GM23338 (cell line): ENCODE measurements around the gene KDM6A. TPM values are rescaled to one million over a fixed set of nuclear protein-coding genes. Genes with fewer than 3 reads are reported as not detected.

Experiments used
- ATAC-seq: fragments of 200-7000 bp; cut with Tn5 transposase; 3 replicates; pipeline ENCODE4 v1.9.1; 2020
- DNase-seq: peaks from one replicate; pipeline ENCODE4 v3.0.0-alpha.2; 2015; ENCODE audit warnings: low spot score
- H2AFZ ChIP-seq: fragments of 200-600 bp; sonication (generic); 2 replicates; pipeline ENCODE4 v1.8.0; 2016; ENCODE audit warnings: antibody characterized with exemption, mild to moderate bottlenecking, moderate library complexity
- H3F3A ChIP-seq: fragments of 200-600 bp; sonication (generic); replicated peaks from 2 replicates; pipeline ENCODE4 v1.8.0; 2017; ENCODE audit warnings: antibody characterized with exemption, mixed run types, low read depth
- H3K27ac ChIP-seq: fragments of 200-600 bp; sonication (generic); 2 replicates; pipeline ENCODE4 v1.6.1; 2016; ENCODE audit warnings: low read depth
- H3K27me3 ChIP-seq: fragments of 200-600 bp; sonication (generic); 2 replicates; pipeline ENCODE4 v1.8.0; 2016; ENCODE audit warnings: mild to moderate bottlenecking, mixed run types, moderate library complexity; ENCODE audit not compliant: insufficient read depth
- H3K36me3 ChIP-seq: fragments of 200-600 bp; sonication (generic); 2 replicates; pipeline ENCODE4 v1.8.0; 2016; ENCODE audit warnings: mild to moderate bottlenecking; ENCODE audit not compliant: insufficient read depth
- H3K4me1 ChIP-seq: fragments of 200-600 bp; sonication (generic); 2 replicates; pipeline ENCODE4 v1.8.0; 2016; ENCODE audit warnings: mild to moderate bottlenecking, moderate library complexity; ENCODE audit not compliant: insufficient read depth
- H3K4me2 ChIP-seq: fragments of 200-600 bp; sonication (generic); 2 replicates; pipeline ENCODE4 v1.7.1; 2017; ENCODE audit warnings: mixed run types
- H3K4me3 ChIP-seq: fragments of 200-600 bp; sonication (generic); 2 replicates; pipeline ENCODE4 v1.6.1; 2016; ENCODE audit warnings: mixed run types
- H3K79me2 ChIP-seq: fragments of 200-600 bp; sonication (generic); replicated peaks from 2 replicates; pipeline ENCODE4 v1.8.0; 2017; ENCODE audit warnings: mild to moderate bottlenecking; ENCODE audit not compliant: insufficient read depth
- H3K9me2 ChIP-seq: fragments of 200-600 bp; sonication (generic); 2 replicates; pipeline ENCODE4 v1.8.0; 2017; ENCODE audit not compliant: insufficient read depth
- H4K20me1 ChIP-seq: fragments of 200-600 bp; sonication (generic); replicated peaks from 2 replicates; pipeline ENCODE4 v1.8.0; 2017; ENCODE audit warnings: mild to moderate bottlenecking; ENCODE audit not compliant: insufficient read depth
- H3K27ac Mint-ChIP-seq: 2 replicates; pipeline ENCODE4 v1.8.0; 2020; ENCODE audit warnings: inconsistent platforms, mild to moderate bottlenecking, moderate library complexity, mixed read lengths
- H3K27me3 Mint-ChIP-seq: 3 replicates; pipeline ENCODE4 v1.8.0; 2022; ENCODE audit warnings: low read depth, mild to moderate bottlenecking, moderate library complexity, mixed read lengths, inconsistent platforms; ENCODE audit not compliant: insufficient read depth, poor library complexity
- H3K36me3 Mint-ChIP-seq: 3 replicates; pipeline ENCODE4 v1.8.0; 2021; ENCODE audit warnings: low read depth, mild to moderate bottlenecking, inconsistent platforms, moderate library complexity, mixed read lengths
- H3K4me1 Mint-ChIP-seq: 3 replicates; pipeline ENCODE4 v1.8.0; 2020; ENCODE audit warnings: mild to moderate bottlenecking, inconsistent platforms, mixed read lengths
- H3K4me3 Mint-ChIP-seq: 3 replicates; pipeline ENCODE4 v1.8.0; 2021; ENCODE audit warnings: moderate library complexity, mild to moderate bottlenecking, inconsistent platforms, mixed read lengths
- H3K9me3 Mint-ChIP-seq: 3 replicates; pipeline ENCODE4 v1.8.0; 2020; ENCODE audit warnings: moderate library complexity, mild to moderate bottlenecking, inconsistent platforms, mixed read lengths
- CREB1 ChIP-seq: fragments of 250-450 bp; sonication (Bioruptor Pico); IDR thresholded peaks from 2 replicates; pipeline ENCODE4 v1.5.0; 2020; ENCODE audit warnings: low read depth, mild to moderate bottlenecking, moderate library complexity
- CTCF ChIP-seq, 2 experiments: fragments of 200-600 bp in 1 of 2; sonication (generic) in 1 of 2; conservative IDR thresholded peaks; 2 replicates each; pipeline versions ENCODE4 v1.5.1 to v1.6.1; 2016 to 2017; ENCODE audit warnings: antibody characterized with exemption in 2 of 2, low read depth in 2 of 2, mild to moderate bottlenecking in 2 of 2, moderate library complexity in 1 of 2
- ETS1 ChIP-seq: IDR thresholded peaks from 2 replicates; pipeline ENCODE4 v1.6.1; 2016; ENCODE audit warnings: antibody characterized with exemption
- EZH2 ChIP-seq: fragments of 200-600 bp; sonication (generic); IDR thresholded peaks from one replicate; pipeline ENCODE4 v1.8.0; 2017; ENCODE audit warnings: antibody characterized with exemption, mild to moderate bottlenecking, low read depth; ENCODE audit not compliant: unreplicated experiment
- JUNB ChIP-seq: IDR thresholded peaks from one replicate; pipeline ENCODE4 v1.6.1; 2016; ENCODE audit warnings: antibody characterized with exemption; ENCODE audit not compliant: unreplicated experiment
- NANOG ChIP-seq: IDR thresholded peaks from 2 replicates; pipeline ENCODE4 v1.6.1; 2016; ENCODE audit warnings: antibody characterized with exemption, borderline replicate concordance
- POLR2AphosphoS5 ChIP-seq: IDR thresholded peaks from 2 replicates; pipeline ENCODE4 v1.6.1; 2016; ENCODE audit warnings: antibody characterized with exemption, low read depth
- REST ChIP-seq: IDR thresholded peaks from one replicate; pipeline ENCODE4 v1.6.1; 2018; ENCODE audit warnings: antibody characterized with exemption; ENCODE audit not compliant: unreplicated experiment
- STAT1 ChIP-seq: IDR thresholded peaks from one replicate; pipeline ENCODE4 v1.6.1; 2016; ENCODE audit warnings: antibody characterized with exemption; ENCODE audit not compliant: unreplicated experiment
- ZNF114 ChIP-seq: fragments of 250-450 bp; sonication (Bioruptor Pico); IDR thresholded peaks from 2 replicates; pipeline ENCODE4 v1.5.0; 2020; ENCODE audit warnings: mild to moderate bottlenecking, moderate library complexity
- polyA plus RNA-seq: library from polyadenylated mRNA; unstranded; fragments of >200 nt; fragmentation: Nextera tagmentation; extraction: Ambion mirVana; gene quantifications from 2 replicates; pipeline ENCODE4 v1.2.1, GENCODE V29; 2016
- total RNA-seq: library from RNA; depleted of rRNA; stranded (reverse); fragments of >200 nt; shearing (Covaris generic); gene quantifications from 2 replicates; pipeline ENCODE4 v1.2.3, GENCODE V29; 2014

Gene KDM6A
- total and polyA plus RNA-seq, 2 experiments from 2014 or later, result 22.8 to 102 TPM

- H3K4me3 ChIP-seq, result no peak overlapping the region
- no peaks in the 10 kb centered on the region for H3K36me3 ChIP-seq
- peak overlapping the region; percentile 91; the same call in 1 of the 2 replicates for H3K27ac ChIP-seq
- H3K9me2 ChIP-seq, result no peaks in the 10 kb centered on the region
- H3K27ac Mint-ChIP-seq, result no peak overlapping the region
- H2AFZ ChIP-seq, result no peak overlapping the region
- H3K79me2 ChIP-seq, result peaks cover 96% of the 10 kb centered on the region
- no peak overlapping the region; the same call in 1 of the 2 replicates for H3K4me2 ChIP-seq
- no peaks in the 10 kb centered on the region for H3K27me3 ChIP-seq
- H4K20me1 ChIP-seq, result peaks cover 16% of the 10 kb centered on the region
- 0 out of 2 replicates have a peak, but pooled peaks cover 2% of the 10 kb centered on the region for H3F3A ChIP-seq
- no peak for DNase-seq
- peaks cover 37% of the 10 kb centered on the region; the same call in 1 of the 2 replicates for H3K4me1 ChIP-seq
- TF ChIP-seq NANOG (no peak), CTCF (conservative IDR thresholded peaks at IDR 0.05; ENCODE audit: low read depth in 2 of 2) (no peak), ZNF114 (CRISPR knock-in tag) (no peak), REST (no peak), JUNB (no peak), STAT1 (no peak)
- peaks cover 36% of the 10 kb centered on the region for H3K36me3 Mint-ChIP-seq
- ATAC-seq, result no peak
- H3K4me3 Mint-ChIP-seq, result no peak overlapping the region
- peaks cover 6% of the 10 kb centered on the region for H3K27me3 Mint-ChIP-seq
- H3K9me3 Mint-ChIP-seq, result peaks cover 12% of the 10 kb centered on the region
- H3K4me1 Mint-ChIP-seq, result peaks cover 53% of the 10 kb centered on the region
Observed at GRCh38 chrX:45003085-45003484, 130.1 kb downstream of the KDM6A start.

- Mint-ChIP-seq H3K4me1 (peaks cover 43% of the 10 kb centered on the region), H3K27me3 (peaks cover 3% of the 10 kb centered on the region), H3K36me3 (peaks cover 40% of the 10 kb centered on the region), H3K9me3 (peaks cover 12% of the 10 kb centered on the region), H3K27ac (peak overlapping the region; percentile 89; the same call in 1 of the 2 replicates), H3K4me3 (no peak overlapping the region)
- peaks cover 29% of the 10 kb centered on the region for H3K4me1 ChIP-seq
- peaks cover 15% of the 10 kb centered on the region; the same call in 1 of the 2 replicates for H4K20me1 ChIP-seq
- no peak for ATAC-seq
- no peaks in the 10 kb centered on the region for H3K9me2 ChIP-seq
- no peak overlapping the region for H3K4me3 ChIP-seq
- TF ChIP-seq EZH2, result no peak
- TF ChIP-seq ETS1, result no peak
- 0 out of 4 replicates have a peak, but pooled peaks of 1 of the 2 experiments have one; percentile 0 for TF ChIP-seq CTCF (conservative IDR thresholded peaks at IDR 0.05; ENCODE audit: low read depth in 2 of 2)
- no peak for TF ChIP-seq JUNB
- no peak for TF ChIP-seq POLR2AphosphoS5
- no peak for TF ChIP-seq CREB1 (CRISPR knock-in tag)
- H3K36me3 ChIP-seq, result no peaks in the 10 kb centered on the region
- no peak overlapping the region for H2AFZ ChIP-seq
- H3K27me3 ChIP-seq, result no peaks in the 10 kb centered on the region
- H3K79me2 ChIP-seq, result peaks cover 96% of the 10 kb centered on the region
- peak; percentile 29 for DNase-seq
- no peak overlapping the region for H3K27ac ChIP-seq
- H3K4me2 ChIP-seq, result no peak overlapping the region
- H3F3A ChIP-seq, result 0 out of 2 replicates have a peak, but pooled peaks cover 2% of the 10 kb centered on the region
Observed at GRCh38 chrX:45006002-45006800, 133.2 kb downstream of the KDM6A start.
